ENCODE measurements around the gene OR10G2.

DNA sequence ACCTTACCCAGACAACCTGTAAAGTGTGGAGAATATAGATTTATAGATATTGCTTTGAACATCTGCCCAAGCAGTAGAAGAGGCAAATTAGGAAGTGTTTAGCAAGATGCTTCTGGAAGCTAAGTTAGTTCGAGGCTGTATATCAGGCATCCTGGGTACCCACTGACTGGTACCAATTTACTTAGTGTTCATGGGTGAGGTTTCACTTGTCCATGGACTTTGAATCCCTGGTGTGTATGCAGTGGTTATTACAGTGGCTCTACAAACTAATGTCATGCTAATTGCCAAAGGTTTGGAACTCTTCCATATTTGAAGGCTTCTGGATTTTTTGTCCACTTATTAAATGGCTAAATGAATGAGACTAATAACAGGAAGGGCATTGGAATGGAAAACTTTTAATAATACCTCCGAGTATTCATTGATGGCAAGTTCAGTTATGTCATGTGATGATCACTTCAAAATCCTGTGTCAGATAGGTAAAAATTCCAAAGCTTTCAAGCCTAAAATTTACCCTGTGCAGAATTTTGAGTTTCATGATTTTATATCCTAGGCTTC, 18.7 kb upstream of the OR10G2 start, which contains the start of gene OR4E2:
- no peak for TF ChIP-seq CTCF (IDR thresholded peaks at IDR 0.05)
- no peak for TF ChIP-seq POLR2A (IDR thresholded peaks at IDR 0.05)
- no peak for TF ChIP-seq EP300 (IDR thresholded peaks at IDR 0.05)
